GM21737 (cell line): ENCODE measurements around the gene CLDN7.

Source experiments
- ATAC-seq: cut with Tn5 transposase; IDR thresholded peaks from one replicate; pipeline ENCODE4 v1.9.1; 2021; ENCODE audit warnings: mild to moderate bottlenecking, moderate library complexity; ENCODE audit not compliant: unreplicated experiment

Gene CLDN7

GRCh38 chr17:7221278-7222092 lies 40.8 kb downstream of the CLDN7 start:
- ATAC-seq = no peak

GRCh38 chr17:7220593-7221277 lies 41.5 kb downstream of the CLDN7 start:
- ATAC-seq = no peak

GRCh38 chr17:7219812-7220592 lies 42.3 kb downstream of the CLDN7 start, which contains the start of the genes ACADVL and DLG4:
ACADVL (plus strand) TSS chr17:7219938; CDS start chr17:7219985, 47 bp downstream.
DLG4 (minus strand) TSS chr17:7219836.
- ATAC-seq = peak; percentile 52

DNA sequence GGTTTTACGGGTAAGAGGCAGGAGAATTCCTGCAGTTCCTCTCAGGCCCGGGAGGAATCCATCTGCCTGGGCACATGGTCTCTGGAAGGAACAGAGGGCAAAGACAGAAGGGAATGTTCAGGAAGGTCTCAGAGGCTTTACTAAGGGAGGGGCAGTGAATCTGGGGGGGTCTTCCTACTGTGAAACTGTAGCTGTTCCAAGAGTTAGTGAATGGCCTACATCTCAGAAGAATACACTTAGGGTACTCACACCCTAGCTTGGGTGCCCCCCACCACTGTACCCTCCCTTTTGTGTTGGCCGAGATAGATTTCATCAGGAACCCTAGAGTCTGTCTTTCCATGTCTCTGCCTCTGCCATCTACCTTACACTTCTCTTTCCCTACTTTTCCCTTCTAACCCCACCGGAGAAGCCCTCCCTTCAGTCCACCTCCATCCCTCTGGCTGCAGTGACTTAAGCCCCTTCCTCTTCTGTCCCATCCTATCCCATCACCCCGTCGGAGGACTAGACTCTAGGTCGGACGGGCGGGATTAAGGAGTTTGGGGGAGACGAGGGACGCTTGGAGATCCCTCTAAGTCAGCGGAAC lies 43.0 kb downstream of the CLDN7 start:
- ATAC-seq = no peak

GRCh38 chr17:7218758-7219157 lies 43.5 kb downstream of the CLDN7 start:
- no peak for ATAC-seq

- ATAC-seq = no peak
Measured at GRCh38 chr17:7218166-7218565, 44.1 kb downstream of the CLDN7 start.

- ATAC-seq = no peak
Measured at GRCh38 chr17:7217113-7217987, 44.9 kb downstream of the CLDN7 start.

DNA sequence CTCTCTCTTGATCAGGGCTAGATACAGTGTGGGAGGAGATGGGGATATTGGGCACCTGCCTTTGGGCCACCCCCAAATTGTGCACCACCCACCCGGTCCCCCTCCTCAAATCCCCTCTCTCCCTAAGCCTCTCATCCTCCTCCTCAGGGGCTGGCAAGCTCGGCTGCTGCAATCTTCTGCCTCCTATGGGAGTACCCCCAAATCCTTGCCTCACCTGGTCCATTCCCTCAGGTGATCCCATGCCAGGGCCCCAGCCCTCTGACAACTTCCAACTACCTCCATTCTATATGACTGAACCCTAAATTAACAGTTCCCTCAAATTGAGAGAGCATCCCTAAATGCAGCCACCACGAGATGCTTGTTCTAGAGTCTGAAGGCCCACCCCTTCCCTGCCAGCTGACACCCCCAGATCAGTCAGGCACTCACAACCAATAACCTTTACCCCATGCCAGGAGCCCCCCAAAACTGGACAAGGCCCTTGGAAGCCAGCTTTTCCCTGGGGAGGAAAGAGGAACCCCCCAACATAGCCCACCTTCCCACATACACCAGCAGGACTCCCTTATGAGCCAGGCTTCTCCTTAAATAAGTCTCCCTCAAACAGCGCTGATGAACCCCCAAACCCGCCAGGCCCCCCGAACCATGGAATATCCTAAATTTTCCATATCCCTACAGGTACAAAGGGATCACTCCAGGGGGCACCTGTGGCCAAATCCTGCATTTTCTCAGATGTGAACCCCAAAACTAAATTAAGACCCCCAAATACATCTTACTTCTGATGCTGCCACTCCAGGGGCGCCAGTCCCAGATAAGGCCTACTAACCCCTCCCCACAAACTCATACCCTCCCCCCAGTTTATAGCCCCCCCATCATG lies 45.8 kb downstream of the CLDN7 start:
- no peak for ATAC-seq

DNA sequence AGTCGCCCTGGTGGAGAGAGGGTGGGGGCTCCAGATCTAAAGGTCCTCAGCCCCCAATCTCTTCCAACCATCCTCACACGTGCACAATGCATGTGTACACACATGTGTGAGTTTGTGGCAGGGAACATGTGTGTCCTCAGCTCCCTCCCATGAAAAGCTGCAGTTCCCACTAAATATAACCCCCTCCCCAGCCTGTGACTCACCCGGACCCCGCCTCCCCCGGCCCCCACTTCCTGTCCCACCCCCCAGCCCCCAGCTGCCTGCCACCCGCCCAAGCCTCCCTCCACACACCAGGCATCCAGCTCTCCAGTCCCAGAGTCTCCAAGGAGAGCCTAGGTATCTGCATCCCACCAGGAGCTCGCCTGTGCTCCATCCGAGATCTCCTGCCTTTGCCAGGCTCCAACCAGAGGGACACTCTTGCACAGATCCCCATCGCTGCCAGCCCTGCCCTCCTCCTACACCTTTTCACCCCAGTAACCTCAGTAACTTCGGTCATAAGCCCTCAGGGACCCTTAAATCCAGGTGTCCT lies 46.6 kb downstream of the CLDN7 start:
- no peak for ATAC-seq

DNA sequence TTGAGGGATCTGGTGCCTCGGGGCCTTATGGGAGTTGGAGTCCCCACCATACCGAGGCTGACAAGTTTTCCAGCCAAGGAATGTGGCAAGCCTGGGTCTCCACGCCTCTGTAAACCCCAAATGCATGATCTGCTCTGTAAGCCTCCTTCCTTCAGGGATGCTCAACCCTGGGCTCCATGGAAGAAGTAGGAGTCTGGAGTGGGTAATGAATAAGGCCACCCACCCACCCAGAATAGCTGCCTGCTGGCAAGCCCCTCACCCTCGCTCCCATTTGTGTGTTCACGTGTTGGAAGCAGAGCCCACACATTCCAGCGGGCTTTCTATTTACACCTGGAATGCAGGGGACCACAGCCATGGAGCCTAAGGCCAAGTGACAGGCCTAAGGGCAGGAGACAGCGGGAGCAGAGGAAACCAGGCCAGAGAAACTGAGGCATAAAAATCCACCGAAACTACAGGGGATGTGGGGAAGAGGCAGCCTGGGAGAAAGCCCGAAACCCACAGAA lies 47.1 kb downstream of the CLDN7 start:
- no peak for ATAC-seq

DNA sequence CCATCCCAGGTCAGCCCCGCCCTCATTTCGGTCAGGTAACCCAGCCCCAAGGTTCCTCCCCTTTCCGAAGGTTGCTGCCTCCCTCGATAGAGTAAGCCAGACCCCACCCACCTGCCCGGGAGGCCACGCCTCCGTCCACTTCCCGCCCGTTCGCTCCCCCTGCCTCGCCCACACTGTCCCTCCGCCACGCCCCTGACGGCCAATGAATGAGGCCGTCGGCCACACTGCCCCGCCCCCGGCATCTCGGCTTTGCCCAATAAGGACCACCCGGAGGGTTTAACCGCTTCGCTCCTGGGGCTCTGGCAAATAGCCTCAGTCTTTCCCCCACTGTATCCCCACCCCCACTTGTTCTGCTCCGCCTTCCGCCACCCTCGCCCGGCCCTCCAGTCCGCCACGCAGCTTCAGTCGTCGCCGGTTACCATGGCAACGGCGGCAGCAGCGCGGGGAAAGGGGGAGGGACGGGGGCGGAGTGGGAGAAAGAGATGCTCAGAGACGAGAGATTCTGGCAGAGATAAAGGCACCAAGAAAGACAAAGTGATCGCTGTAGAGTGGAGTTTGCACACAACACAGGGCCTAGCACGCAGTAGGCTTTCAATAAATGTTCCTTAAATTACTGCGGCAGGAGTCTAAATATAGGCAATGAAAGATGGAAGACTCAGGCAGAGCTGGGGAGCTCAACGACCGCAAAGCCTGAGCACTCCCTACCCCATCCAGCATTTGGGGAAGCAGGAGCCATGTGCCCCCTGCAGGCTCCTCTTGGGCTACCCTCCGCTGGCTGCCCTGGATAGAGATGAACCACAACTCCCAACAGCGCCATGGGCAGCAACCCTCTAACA lies 47.8 kb downstream of the CLDN7 start:
- ATAC-seq = peak; percentile 63

DNA sequence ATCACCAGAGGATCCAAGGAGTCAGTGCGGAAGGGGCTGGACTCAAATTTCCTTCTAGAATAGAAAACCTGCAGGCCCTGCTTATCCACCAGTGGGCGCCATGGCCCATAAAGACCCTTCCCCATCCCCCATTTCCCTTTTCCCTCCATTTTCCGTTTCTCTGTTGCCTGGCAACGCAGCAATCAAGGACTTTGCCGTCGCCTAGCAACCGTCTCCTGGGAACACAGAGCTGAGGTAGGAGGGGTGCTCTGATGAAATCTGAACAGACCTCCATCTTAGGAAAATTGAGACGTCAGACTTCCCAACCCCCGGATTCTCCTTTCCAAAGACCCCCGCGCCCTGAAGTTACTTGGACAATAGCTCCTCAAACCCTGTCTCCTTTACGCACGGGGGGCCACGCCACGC lies 48.4 kb downstream of the CLDN7 start:
- ATAC-seq = no peak

GRCh38 chr17:7211491-7212273 lies 50.6 kb downstream of the CLDN7 start:
- no peak for ATAC-seq
